CD4-positive, alpha-beta T cell (primary cell): ENCODE data around the gene FRMD5. TPM values are rescaled to one million over a fixed set of nuclear protein-coding genes. Genes with fewer than 3 reads are reported as not detected.
"Not testable (repeated sequence)": the region's sequence is repeated elsewhere in the genome, so short reads cannot be mapped to it uniquely, and the experiment has no call there.

Experiments
- ATAC-seq: fragments of 200-7000 bp; cut with Tn5 transposase; one replicate; pipeline ENCODE4 v1.10.0; 2022; ENCODE audit warnings: mild to moderate bottlenecking; ENCODE audit not compliant: poor library complexity
- CTCF ChIA-PET: fragments of 350-600 bp; sonication (Branson Sonifier 250); formaldehyde crosslinking; loops from one replicate; lab custom pipeline; 2021; ENCODE audit warnings: antibody characterized with exemption, inconsistent platforms; lab: Charles Lee
- POLR2A ChIA-PET: fragments of 350-600 bp; sonication (Branson Sonifier 250); formaldehyde crosslinking; loops from one replicate; lab custom pipeline; 2021; ENCODE audit warnings: antibody characterized with exemption, inconsistent platforms; lab: Charles Lee
- DNase-seq, 14 experiments: peaks; one replicate each; pipeline ENCODE4 v3.0.0-alpha.2; 2013 to 2020; ENCODE audit warnings: mixed read lengths in 2 of 14
- H3K27ac ChIP-seq, 2 donors: one replicate each; pipeline versions ENCODE4 v1.5.1 to v1.7.0; 2013; ENCODE audit warnings: low read length in 2 of 2, low read depth in 1 of 2, mild to moderate bottlenecking in 1 of 2
- H3K27me3 ChIP-seq, 2 experiments: 1 replicate in 1 of 2; 2 replicates in 1 of 2; pipeline versions ENCODE4 v1.6.1 to v1.7.0; 2013; ENCODE audit warnings: low read length in 2 of 2, control low read depth in 1 of 2, mild to moderate bottlenecking in 1 of 2, moderate library complexity in 1 of 2; ENCODE audit not compliant: insufficient read depth in 2 of 2, control insufficient read depth in 1 of 2
- H3K36me3 ChIP-seq: one replicate; pipeline ENCODE4 v1.6.1; 2013; ENCODE audit warnings: low read length, control low read depth; ENCODE audit not compliant: insufficient read depth
- H3K4me1 ChIP-seq: one replicate; pipeline ENCODE4 v1.6.1; 2013; ENCODE audit warnings: low read length, control low read depth; ENCODE audit not compliant: insufficient read depth
- H3K4me3 ChIP-seq: one replicate; pipeline ENCODE4 v1.5.1; 2013; ENCODE audit warnings: mild to moderate bottlenecking, low read length, moderate library complexity
- H3K9me3 ChIP-seq, 2 experiments: 1 replicate in 1 of 2; 2 replicates in 1 of 2; pipeline versions ENCODE4 v1.6.1 to v1.7.0; 2013; ENCODE audit warnings: low read length in 2 of 2, mild to moderate bottlenecking in 2 of 2, control low read depth in 1 of 2, moderate library complexity in 1 of 2; ENCODE audit not compliant: control insufficient read depth in 1 of 2, insufficient read depth in 1 of 2
- H3K27ac Mint-ChIP-seq: one replicate; pipeline ENCODE4 v1.8.0; 2020; ENCODE audit warnings: mixed read lengths
- H3K27me3 Mint-ChIP-seq: one replicate; pipeline ENCODE4 v1.8.0; 2021; ENCODE audit warnings: mixed read lengths
- H3K36me3 Mint-ChIP-seq: one replicate; pipeline ENCODE4 v1.8.0; 2021; ENCODE audit warnings: low read depth, mixed read lengths
- H3K4me1 Mint-ChIP-seq: one replicate; pipeline ENCODE4 v1.8.0; 2021; ENCODE audit warnings: low read depth, mixed read lengths
- H3K4me3 Mint-ChIP-seq: one replicate; pipeline ENCODE4 v1.8.0; 2020; ENCODE audit warnings: mild to moderate bottlenecking, mixed read lengths
- H3K9me3 Mint-ChIP-seq: one replicate; pipeline ENCODE4 v1.8.0; 2020; ENCODE audit warnings: mixed read lengths
- intact Hi-C, 2 experiments: fragments of 100-400 bp; cut with DNase I in 1 of 2; cut with micrococcal nuclease in 1 of 2; formaldehyde crosslinking; loops; one replicate each; pipeline versions ENCODE4 v1.15.1 to v1.9.0; 2023 to 2025; cut with DNase I, micrococcal nuclease
- total RNA-seq, 174 experiments: library from RNA in 2 of 174; stranded (reverse) in 2 of 174; gene quantifications; one replicate each; pipeline ENCODE4 v1.2.3 and lab custom pipeline; 2021 to 2026
- TF ChIP-seq, protein P1 (sequence below): fragments of 200-600 bp; IDR thresholded peaks from one replicate; pipeline ENCODE4 v1.8.0; 2022; ENCODE audit warnings: antibody characterized with exemption, mild to moderate bottlenecking

FRMD5 gene
- total RNA-seq, 2 experiments from 2014 or later: not detected

DNA sequence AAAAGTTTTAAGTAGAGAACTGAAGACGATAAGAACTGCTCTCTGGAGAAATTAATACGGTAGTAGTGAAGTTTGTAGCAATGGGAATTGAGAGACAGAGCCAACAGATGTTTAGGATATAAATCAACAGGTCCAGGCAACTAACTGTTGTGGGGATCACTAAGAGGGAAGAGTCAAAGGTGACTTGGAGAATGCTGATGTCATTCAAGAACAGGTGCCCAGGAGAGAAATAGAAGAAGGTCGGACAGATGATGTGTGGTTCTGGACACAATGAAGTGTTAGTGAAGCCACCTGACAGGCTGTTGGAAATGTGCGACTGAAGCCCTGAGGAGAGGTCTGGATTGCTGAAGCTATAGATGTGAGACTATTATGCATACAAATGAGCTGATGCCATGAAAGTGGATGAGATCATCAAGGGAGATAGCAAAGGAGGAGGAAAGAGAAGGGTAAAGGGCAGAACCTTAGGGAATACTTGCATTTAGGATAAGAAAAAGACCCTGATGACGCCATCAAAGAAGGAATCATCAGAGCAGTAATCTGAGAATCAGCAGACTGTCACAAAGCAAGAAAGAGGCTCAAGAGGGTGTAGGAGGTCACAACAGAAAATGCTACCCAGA lies 183.7 kb downstream of the FRMD5 start:
- DNase-seq (no peak), ATAC-seq (no peak)
- intact Hi-C loops: no loop called here
- H3K27ac Mint-ChIP-seq: no peak overlapping the region
- ChIA-PET CTCF (interaction anchor here (1.4 kb wide), 1 partner anchor 9 kb away, joined by 3 read pairs; no protein-coding TSS in a partner anchor), POLR2A (no interaction called here)
- no peaks in the 10 kb centered on the region for H3K9me3 ChIP-seq
- H3K4me1 ChIP-seq: no peaks in the 10 kb centered on the region
- peaks cover 42% of the 10 kb centered on the region for H3K27me3 Mint-ChIP-seq
- no peaks in the 10 kb centered on the region for H3K9me3 Mint-ChIP-seq
- no peaks in the 10 kb centered on the region for H3K36me3 ChIP-seq
- H3K4me1 Mint-ChIP-seq: no peaks in the 10 kb centered on the region
- H3K4me3 Mint-ChIP-seq: no peak overlapping the region
- TF ChIP-seq, protein P1, sequence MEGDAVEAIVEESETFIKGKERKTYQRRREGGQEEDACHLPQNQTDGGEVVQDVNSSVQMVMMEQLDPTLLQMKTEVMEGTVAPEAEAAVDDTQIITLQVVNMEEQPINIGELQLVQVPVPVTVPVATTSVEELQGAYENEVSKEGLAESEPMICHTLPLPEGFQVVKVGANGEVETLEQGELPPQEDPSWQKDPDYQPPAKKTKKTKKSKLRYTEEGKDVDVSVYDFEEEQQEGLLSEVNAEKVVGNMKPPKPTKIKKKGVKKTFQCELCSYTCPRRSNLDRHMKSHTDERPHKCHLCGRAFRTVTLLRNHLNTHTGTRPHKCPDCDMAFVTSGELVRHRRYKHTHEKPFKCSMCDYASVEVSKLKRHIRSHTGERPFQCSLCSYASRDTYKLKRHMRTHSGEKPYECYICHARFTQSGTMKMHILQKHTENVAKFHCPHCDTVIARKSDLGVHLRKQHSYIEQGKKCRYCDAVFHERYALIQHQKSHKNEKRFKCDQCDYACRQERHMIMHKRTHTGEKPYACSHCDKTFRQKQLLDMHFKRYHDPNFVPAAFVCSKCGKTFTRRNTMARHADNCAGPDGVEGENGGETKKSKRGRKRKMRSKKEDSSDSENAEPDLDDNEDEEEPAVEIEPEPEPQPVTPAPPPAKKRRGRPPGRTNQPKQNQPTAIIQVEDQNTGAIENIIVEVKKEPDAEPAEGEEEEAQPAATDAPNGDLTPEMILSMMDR: no peak
- no peaks in the 10 kb centered on the region for H3K36me3 Mint-ChIP-seq
- no peak overlapping the region for H3K27ac ChIP-seq
- peaks cover 0 to 4% of the 10 kb centered on the region in 2 experiments for H3K27me3 ChIP-seq
- no peak overlapping the region for H3K4me3 ChIP-seq

DNA sequence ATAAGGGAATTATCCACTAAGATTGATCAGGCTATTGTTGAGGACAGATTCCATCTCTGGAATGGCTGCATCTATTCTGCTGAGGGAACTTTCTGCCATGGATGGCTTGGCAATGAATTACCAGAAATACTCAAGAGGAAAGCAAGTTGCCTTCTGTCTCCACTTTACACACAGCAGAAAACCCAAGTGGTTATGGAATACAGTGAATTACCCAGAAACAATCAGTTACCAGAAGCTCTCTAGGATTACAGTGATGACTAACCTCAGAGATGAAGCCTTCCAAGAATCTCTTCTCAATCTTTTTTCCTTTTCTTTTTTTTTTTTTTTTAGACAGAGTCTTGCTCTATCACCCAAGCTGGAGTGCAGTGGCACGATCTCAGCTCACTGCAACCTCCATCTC lies 185.0 kb downstream of the FRMD5 start:
- H3K27ac ChIP-seq: no peak overlapping the region
- Mint-ChIP-seq H3K4me3 (no peak overlapping the region), H3K4me1 (no peaks in the 10 kb centered on the region), H3K27me3 (peaks cover 37% of the 10 kb centered on the region), H3K9me3 (no peaks in the 10 kb centered on the region), H3K36me3 (no peaks in the 10 kb centered on the region), H3K27ac (no peak overlapping the region)
- TF ChIP-seq, protein P1: no peak
- peaks cover 0 to 4% of the 10 kb centered on the region in 2 experiments for H3K27me3 ChIP-seq
- no peaks in the 10 kb centered on the region for H3K4me1 ChIP-seq
- ATAC-seq (no peak), DNase-seq (no peak)
- H3K9me3 ChIP-seq: no peaks in the 10 kb centered on the region
- intact Hi-C loops: no loop called here
- no peaks in the 10 kb centered on the region for H3K36me3 ChIP-seq
- no peak overlapping the region for H3K4me3 ChIP-seq
- ChIA-PET POLR2A (no interaction called here), CTCF (interaction anchor here (1.4 kb wide), 1 partner anchor 10 kb away, joined by 3 read pairs; no protein-coding TSS in a partner anchor)

DNA sequence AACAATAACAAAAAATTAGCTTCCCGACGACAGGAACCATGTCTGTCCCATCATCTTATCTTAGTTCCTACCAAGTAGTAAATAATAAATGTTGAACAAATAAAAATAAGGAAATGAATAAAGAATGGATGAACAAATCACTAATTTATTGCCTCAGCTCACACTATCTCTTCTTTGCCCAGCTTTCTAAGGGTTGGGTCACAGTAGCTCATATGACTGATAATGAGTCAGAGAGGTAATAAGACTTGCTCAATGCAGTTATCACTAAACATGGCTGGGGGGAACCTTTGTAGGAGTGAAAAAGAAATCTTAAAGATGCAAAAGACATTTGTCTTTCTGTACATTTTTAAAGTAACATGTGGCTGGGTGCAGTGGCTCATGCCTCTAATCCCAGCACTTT lies 186.0 kb downstream of the FRMD5 start:
- no peaks in the 10 kb centered on the region for H3K4me1 ChIP-seq

DNA sequence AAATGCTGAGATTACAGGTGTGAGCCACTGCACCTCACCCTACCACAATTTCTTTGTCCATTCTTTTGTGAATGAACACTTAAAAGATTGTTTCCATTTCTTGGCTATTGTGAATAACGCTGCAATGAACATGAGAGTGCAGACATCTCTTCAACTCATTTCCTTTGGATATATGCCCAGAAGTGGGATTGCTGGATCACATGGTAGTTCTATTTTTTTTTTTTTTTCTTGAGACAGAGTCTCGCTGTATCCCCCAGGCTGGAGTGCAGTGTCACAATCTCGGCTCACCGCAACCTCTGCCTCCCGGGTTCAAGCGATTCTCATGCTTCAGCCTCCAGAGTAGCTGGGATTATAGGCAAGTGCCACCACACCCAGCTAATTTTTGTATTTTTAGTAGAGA lies 194.8 kb downstream of the FRMD5 start:
- CTCF ChIA-PET: interaction anchor here (1.4 kb wide), 1 partner anchor 45 kb away, joined by 3 read pairs; no protein-coding TSS in a partner anchor
- H3K27me3 Mint-ChIP-seq, H3K27ac Mint-ChIP-seq, H3K27ac ChIP-seq, intact Hi-C loops, H3K4me1 Mint-ChIP-seq, H3K36me3 ChIP-seq, POLR2A ChIA-PET, H3K9me3 ChIP-seq, H3K4me3 ChIP-seq, H3K36me3 Mint-ChIP-seq, H3K27me3 ChIP-seq, ATAC-seq, DNase-seq, H3K9me3 Mint-ChIP-seq, H3K4me1 ChIP-seq, H3K4me3 Mint-ChIP-seq: not testable (repeated sequence)

More for the DNA sequence above, 186.0 kb downstream of the FRMD5 start:
- Mint-ChIP-seq H3K27me3 (peaks cover 36% of the 10 kb centered on the region), H3K9me3 (no peaks in the 10 kb centered on the region), H3K4me1 (no peaks in the 10 kb centered on the region), H3K27ac (no peak overlapping the region), H3K4me3 (no peak overlapping the region), H3K36me3 (no peaks in the 10 kb centered on the region)
- ChIA-PET POLR2A (no interaction called here), CTCF (no interaction called here)
- Histone ChIP-seq H3K9me3 (no peaks in the 10 kb centered on the region), H3K27me3 (peaks cover 0 to 1% of the 10 kb centered on the region in 2 experiments), H3K36me3 (no peaks in the 10 kb centered on the region), H3K4me3 (no peak overlapping the region), H3K27ac (no peak overlapping the region)
- TF ChIP-seq, protein P1: no peak
- intact Hi-C loops: no loop called here
- DNase-seq (no peak), ATAC-seq (no peak)
